ENCODE data around the gene PSD4. TPM values are rescaled to one million over a fixed set of nuclear protein-coding genes. Genes with fewer than 3 reads are reported as not detected.

Gene PSD4
- total RNA-seq = 0.57 and 0.65 TPM in 2 replicates

DNA sequence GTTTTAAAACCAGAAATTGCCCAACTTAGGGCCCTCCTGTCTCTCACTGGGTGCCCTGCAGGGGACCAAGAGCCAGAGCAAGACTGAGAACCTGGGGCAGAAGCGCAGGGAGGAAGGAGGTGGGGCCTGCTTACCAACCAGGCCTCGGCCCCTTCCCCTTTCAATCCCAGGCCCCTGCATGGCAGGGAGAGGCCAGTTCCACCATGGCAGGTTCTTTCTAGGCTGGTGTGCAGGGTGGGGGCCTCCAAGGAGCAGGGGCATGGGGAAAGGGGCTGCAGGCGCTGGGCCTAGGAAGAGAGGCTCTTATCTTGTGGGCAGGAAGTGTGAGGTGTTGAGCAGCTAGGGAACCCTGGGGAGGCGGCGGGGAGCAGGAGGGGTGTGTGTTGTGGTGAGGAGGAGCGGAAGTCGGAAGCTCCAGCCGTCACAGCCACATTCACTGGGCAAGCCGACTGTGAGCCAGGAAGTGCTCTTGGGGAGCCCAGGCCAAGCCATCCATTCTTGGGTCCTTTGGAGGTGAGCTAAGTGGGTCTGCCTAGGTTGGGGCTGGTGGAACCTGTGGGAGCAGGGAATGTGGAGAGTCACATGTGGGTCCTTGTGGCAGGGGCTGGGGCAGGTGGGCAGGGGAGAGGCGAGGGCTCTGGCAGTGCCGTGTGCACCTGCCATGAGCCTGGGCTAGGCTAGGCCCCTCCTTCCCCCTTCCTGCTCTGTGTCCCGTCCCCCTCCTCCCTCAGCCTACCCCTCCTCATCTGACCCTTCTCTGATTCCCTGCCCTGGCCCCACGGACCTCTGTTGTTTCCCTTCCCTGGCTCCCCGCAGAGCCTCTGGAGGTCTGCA is at the start of gene PSD4:
TSS of gene PSD4 (plus strand) at position 430 of the 834 bp plus-strand sequence. CDS start 8,486 bp downstream, outside the sequence.

DNA sequence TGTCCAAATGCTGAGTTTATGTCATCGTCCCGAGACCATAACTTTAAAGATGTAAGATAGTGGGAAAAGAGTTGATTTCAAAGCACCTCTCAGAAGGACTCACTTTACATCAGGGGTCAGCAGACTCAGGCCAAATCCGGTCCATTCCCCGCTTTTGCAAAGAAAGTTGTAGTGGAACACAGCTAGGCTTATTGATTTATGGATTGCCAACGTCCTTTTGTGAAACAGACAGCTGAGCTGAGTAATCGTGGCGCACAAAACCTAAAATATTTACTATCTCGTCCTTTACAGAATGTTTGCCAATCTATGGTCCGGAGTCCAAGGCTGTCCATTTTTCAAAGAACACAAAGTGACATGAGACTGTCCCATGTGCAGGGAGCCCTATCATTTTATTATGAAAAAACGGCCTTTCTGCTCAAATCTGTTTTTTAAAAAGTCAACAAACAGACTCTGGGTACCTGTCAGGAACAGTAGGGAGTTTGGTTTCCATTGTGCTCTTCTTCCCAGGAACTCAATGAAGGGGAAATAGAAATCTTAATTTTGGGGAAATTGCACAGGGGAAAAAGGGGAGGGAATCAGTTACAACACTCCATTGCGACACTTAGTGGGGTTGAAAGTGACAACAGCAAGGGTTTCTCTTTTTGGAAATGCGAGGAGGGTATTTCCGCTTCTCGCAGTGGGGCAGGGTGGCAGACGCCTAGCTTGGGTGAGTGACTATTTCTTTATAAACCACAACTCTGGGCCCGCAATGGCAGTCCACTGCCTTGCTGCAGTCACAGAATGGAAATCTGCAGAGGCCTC is 46.7 kb upstream of the PSD4 start, which contains the start of gene IL1RN:
TSS of gene IL1RN (plus strand) at position 754 of the 801 bp plus-strand sequence. CDS start at position 781, 27 bp downstream.

Other genes with a start within 250 kb of the PSD4 start
- gene IL36G, start 196.0 kb upstream of the PSD4 start, total RNA-seq = not detected in 2 replicates
- gene IL36A, start 168.5 kb upstream of the PSD4 start, total RNA-seq = not detected in 2 replicates
- not detected in 2 replicates for gene IL36B, start 121.1 kb upstream of the PSD4 start, total RNA-seq
- gene IL36RN, start 114.8 kb upstream of the PSD4 start, total RNA-seq = not detected in 2 replicates
- gene IL1F10, start 106.0 kb upstream of the PSD4 start, total RNA-seq = not detected in 2 replicates
- gene IL1RN, start 46.4 kb upstream of the PSD4 start, total RNA-seq = not detected in 2 replicates
- 0.48 and 1.3 TPM in 2 replicates for gene PAX8, start 105.0 kb downstream of the PSD4 start, total RNA-seq

Measured in vein endothelial cell (primary cell).